K562 (cell line): ENCODE data around the gene NEU1.

ENCODE experiments used
- EP300 ChIP-seq: IDR thresholded peaks from 2 replicates; pipeline ENCODE4 v1.6.1; 2012; ENCODE audit warnings: low read length, improper control_type of control experiment
- EZH2 ChIP-seq: IDR thresholded peaks from 2 replicates; pipeline ENCODE4 v1.6.1; 2012; ENCODE audit warnings: low read depth, mild to moderate bottlenecking, inconsistent platforms, low read length, borderline replicate concordance
- HCFC1 ChIP-seq: IDR thresholded peaks from 2 replicates; pipeline ENCODE4 v1.6.1; 2012; ENCODE audit warnings: low read depth, low read length, improper control_type of control experiment
- NFXL1 ChIP-seq: fragments of 450-650 bp; formaldehyde crosslinking; IDR thresholded peaks from 2 replicates; pipeline ENCODE4 v1.4.0; 2021; ENCODE audit warnings: mild to moderate bottlenecking
- POLR2A ChIP-seq: fragments of 450-650 bp; conservative IDR thresholded peaks from 2 replicates; pipeline ENCODE4 v1.6.1; 2016
- ZNF239 ChIP-seq: fragments of 250-450 bp; sonication (Bioruptor Pico); IDR thresholded peaks from 2 replicates; pipeline ENCODE4 v1.4.0; 2020; ENCODE audit warnings: mild to moderate bottlenecking
- TF ChIP-seq, protein P1 (sequence below), 3 experiments: IDR thresholded peaks in 2 of 3; conservative IDR thresholded peaks in 1 of 3; 2 replicates each; pipeline ENCODE4 v1.5.1; 2011 to 2012; ENCODE audit warnings: low read length in 3 of 3, mild to moderate bottlenecking in 3 of 3, control low read depth in 2 of 3, improper control_type of control experiment in 1 of 3, inconsistent platforms in 1 of 3, low read depth in 1 of 3, mixed read lengths in 1 of 3, moderate library complexity in 1 of 3; ENCODE audit not compliant: insufficient read depth in 2 of 3
- TF ChIP-seq, protein P2 (sequence below), 2 experiments: fragments of 450-650 bp; formaldehyde crosslinking in 1 of 2; IDR thresholded peaks; 2 replicates each; pipeline versions ENCODE4 v1.4.0 to v1.6.1; 2014 to 2020; ENCODE audit warnings: mild to moderate bottlenecking in 2 of 2, borderline replicate concordance in 1 of 2, low read depth in 1 of 2

DNA sequence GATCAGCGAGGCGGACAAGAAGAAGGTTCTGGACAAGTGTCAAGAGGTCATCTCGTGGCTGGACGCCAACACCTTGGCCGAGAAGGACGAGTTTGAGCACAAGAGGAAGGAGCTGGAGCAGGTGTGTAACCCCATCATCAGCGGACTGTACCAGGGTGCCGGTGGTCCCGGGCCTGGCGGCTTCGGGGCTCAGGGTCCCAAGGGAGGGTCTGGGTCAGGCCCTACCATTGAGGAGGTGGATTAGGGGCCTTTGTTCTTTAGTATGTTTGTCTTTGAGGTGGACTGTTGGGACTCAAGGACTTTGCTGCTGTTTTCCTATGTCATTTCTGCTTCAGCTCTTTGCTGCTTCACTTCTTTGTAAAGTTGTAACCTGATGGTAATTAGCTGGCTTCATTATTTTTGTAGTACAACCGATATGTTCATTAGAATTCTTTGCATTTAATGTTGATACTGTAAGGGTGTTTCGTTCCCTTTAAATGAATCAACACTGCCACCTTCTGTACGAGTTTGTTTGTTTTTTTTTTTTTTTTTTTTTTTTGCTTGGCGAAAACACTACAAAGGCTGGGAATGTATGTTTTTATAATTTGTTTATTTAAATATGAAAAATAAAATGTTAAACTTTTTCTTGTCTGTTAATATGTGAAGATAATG, 32.9 kb downstream of the NEU1 start:
- TF ChIP-seq POLR2A (no peak), ZNF239 (CRISPR knock-in tag) (no peak), HCFC1 (no peak), EZH2 (no peak), EP300 (no peak), NFXL1 (no peak)
- TF ChIP-seq, protein P1, sequence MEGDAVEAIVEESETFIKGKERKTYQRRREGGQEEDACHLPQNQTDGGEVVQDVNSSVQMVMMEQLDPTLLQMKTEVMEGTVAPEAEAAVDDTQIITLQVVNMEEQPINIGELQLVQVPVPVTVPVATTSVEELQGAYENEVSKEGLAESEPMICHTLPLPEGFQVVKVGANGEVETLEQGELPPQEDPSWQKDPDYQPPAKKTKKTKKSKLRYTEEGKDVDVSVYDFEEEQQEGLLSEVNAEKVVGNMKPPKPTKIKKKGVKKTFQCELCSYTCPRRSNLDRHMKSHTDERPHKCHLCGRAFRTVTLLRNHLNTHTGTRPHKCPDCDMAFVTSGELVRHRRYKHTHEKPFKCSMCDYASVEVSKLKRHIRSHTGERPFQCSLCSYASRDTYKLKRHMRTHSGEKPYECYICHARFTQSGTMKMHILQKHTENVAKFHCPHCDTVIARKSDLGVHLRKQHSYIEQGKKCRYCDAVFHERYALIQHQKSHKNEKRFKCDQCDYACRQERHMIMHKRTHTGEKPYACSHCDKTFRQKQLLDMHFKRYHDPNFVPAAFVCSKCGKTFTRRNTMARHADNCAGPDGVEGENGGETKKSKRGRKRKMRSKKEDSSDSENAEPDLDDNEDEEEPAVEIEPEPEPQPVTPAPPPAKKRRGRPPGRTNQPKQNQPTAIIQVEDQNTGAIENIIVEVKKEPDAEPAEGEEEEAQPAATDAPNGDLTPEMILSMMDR (IDR thresholded peaks at IDR 0.05 in 2 of 3, conservative IDR thresholded peaks at IDR 0.05 in 1 of 3; ENCODE audit: insufficient read depth in 2 of 3, low read depth in 1 of 3, low read length in 3 of 3) = peak in 2 of 3 experiments; percentile 59 to 84; a peak in 4 of 6 replicates
- TF ChIP-seq, protein P2, sequence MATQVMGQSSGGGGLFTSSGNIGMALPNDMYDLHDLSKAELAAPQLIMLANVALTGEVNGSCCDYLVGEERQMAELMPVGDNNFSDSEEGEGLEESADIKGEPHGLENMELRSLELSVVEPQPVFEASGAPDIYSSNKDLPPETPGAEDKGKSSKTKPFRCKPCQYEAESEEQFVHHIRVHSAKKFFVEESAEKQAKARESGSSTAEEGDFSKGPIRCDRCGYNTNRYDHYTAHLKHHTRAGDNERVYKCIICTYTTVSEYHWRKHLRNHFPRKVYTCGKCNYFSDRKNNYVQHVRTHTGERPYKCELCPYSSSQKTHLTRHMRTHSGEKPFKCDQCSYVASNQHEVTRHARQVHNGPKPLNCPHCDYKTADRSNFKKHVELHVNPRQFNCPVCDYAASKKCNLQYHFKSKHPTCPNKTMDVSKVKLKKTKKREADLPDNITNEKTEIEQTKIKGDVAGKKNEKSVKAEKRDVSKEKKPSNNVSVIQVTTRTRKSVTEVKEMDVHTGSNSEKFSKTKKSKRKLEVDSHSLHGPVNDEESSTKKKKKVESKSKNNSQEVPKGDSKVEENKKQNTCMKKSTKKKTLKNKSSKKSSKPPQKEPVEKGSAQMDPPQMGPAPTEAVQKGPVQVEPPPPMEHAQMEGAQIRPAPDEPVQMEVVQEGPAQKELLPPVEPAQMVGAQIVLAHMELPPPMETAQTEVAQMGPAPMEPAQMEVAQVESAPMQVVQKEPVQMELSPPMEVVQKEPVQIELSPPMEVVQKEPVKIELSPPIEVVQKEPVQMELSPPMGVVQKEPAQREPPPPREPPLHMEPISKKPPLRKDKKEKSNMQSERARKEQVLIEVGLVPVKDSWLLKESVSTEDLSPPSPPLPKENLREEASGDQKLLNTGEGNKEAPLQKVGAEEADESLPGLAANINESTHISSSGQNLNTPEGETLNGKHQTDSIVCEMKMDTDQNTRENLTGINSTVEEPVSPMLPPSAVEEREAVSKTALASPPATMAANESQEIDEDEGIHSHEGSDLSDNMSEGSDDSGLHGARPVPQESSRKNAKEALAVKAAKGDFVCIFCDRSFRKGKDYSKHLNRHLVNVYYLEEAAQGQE (IDR thresholded peaks at IDR 0.05; ENCODE audit: borderline replicate concordance) = peak; percentile 74; the same call in 1 of the 2 replicates
- TF ChIP-seq, protein P2 (CRISPR knock-in tag; IDR thresholded peaks at IDR 0.05; ENCODE audit: low read depth) = 0 out of 2 replicates have a peak, but pooled peaks have one; percentile 60
